IPS-20b (cell line): ENCODE data around the gene GJD4.

Source experiments
- H3K27ac ChIP-seq: one replicate; pipeline ENCODE4 v1.5.1; 2013; ENCODE audit warnings: low read length
- H3K27me3 ChIP-seq: 2 replicates; pipeline ENCODE4 v1.6.1; 2013; ENCODE audit warnings: mild to moderate bottlenecking, low read length, inconsistent platforms; ENCODE audit not compliant: insufficient read depth
- H3K36me3 ChIP-seq: 2 replicates; pipeline ENCODE4 v1.6.1; 2013; ENCODE audit warnings: low read depth, mild to moderate bottlenecking, inconsistent platforms, low read length, moderate library complexity; ENCODE audit not compliant: insufficient read depth
- H3K4me1 ChIP-seq: 2 replicates; pipeline ENCODE4 v1.6.1; 2013; ENCODE audit warnings: mild to moderate bottlenecking, control low read depth, inconsistent platforms, low read length, moderate library complexity; ENCODE audit not compliant: insufficient read depth
- H3K4me3 ChIP-seq: 2 replicates; pipeline ENCODE4 v1.5.1; 2013; ENCODE audit warnings: mild to moderate bottlenecking, low read length, inconsistent platforms
- H3K9ac ChIP-seq: 2 replicates; pipeline ENCODE4 v1.6.1; 2013; ENCODE audit warnings: low read depth, mild to moderate bottlenecking, inconsistent platforms, low read length, moderate library complexity
- H3K9me3 ChIP-seq: 2 replicates; pipeline ENCODE4 v1.6.1; 2013; ENCODE audit warnings: mild to moderate bottlenecking, low read depth, low read length, inconsistent platforms; ENCODE audit not compliant: insufficient read depth

GJD4 gene

DNA sequence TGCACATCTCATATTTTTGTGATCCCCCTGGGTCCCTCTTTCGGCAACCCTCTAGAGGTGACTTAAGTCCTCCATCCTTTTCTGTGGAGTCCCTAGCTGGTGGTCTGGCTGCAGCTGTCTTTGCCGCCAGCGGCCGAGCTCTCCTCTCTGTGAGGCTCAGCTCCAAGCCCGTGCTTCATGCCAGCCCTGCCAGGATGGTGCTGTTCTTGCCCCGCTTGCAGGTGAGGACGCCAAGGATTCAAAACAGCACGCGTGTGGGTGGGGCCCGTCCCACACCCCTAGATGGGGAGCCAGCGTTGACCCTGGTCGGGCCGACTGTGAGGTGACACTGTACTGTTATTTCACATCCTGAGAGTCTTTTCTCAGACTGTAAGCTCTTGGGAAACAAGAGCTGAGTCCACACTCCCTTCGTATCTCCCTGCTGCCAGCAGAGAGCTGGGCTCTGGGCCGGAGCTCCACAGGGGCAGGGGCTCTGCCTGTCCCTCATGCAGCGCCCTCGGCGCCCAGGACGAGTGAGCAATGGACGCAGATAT is 36.6 kb upstream of the GJD4 start:
- Histone ChIP-seq H3K9me3 (no peaks in the 10 kb centered on the region), H3K27me3 (no peaks in the 10 kb centered on the region), H3K4me1 (no peaks in the 10 kb centered on the region), H3K27ac (no peak overlapping the region), H3K4me3 (no peak overlapping the region), H3K36me3 (peaks cover 19% of the 10 kb centered on the region; the same call in 1 of the 2 replicates), H3K9ac (no peak overlapping the region)

DNA sequence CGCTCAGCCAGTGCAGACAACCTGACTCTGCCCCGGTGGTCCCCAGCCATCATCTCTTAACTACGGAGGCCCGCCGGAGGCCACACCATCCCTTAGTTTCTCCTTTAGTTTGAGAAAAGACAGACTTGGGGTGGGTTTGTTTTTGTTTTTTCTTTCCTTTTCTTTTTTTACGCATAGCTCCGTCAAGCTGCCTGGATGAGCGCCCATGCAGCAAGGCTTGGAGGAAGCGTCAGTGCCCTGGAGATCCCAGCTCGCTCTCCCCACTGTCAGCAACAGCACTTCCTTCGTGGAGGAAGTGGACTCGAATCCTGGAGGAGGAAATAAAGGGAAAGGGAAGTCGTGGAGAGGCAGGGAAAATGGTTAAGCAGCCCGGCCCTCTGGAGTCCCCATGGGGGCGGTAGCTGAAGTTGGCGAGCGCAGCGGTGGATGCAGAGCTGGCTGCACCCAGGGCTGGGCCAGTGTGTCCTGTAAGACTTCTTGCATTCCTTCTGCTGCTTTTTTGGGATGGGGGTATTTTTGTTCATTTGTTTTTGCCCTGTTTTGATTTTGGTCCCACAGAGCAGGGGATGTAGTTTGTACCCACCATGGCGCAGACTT is 35.9 kb upstream of the GJD4 start:
- H3K27me3 ChIP-seq = no peaks in the 10 kb centered on the region
- no peak overlapping the region for H3K4me3 ChIP-seq
- no peaks in the 10 kb centered on the region for H3K9me3 ChIP-seq
- peaks cover 19% of the 10 kb centered on the region; the same call in 1 of the 2 replicates for H3K36me3 ChIP-seq
- H3K27ac ChIP-seq = no peak overlapping the region
- H3K9ac ChIP-seq = no peak overlapping the region
- H3K4me1 ChIP-seq = peaks cover 2% of the 10 kb centered on the region; the same call in 1 of the 2 replicates

DNA sequence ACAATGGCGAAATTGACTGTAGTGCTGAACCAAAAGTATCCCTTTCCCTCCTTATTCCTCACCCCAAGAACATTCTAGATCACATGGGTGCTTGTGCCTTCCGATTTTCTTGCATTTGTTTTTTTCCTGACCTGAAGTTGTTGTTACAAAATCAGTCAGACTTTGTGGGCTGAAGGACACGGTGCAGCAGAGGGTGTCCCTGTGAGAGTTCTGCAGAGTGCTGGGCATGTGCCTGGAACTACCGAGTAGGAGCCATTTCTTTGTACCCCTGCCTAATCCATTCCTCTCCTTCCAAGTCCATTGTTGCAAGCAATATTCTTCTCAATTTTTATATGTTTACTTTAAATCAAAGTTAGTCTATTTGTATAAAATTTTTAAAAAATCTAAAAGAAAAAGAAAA is 35.3 kb upstream of the GJD4 start:
- H3K9ac ChIP-seq = no peak overlapping the region
- H3K27me3 ChIP-seq = no peaks in the 10 kb centered on the region
- H3K36me3 ChIP-seq = peaks cover 19% of the 10 kb centered on the region; the same call in 1 of the 2 replicates
- H3K9me3 ChIP-seq = no peaks in the 10 kb centered on the region
- no peak overlapping the region for H3K27ac ChIP-seq
- H3K4me1 ChIP-seq = peaks cover 5% of the 10 kb centered on the region; the same call in 1 of the 2 replicates
- H3K4me3 ChIP-seq = no peak overlapping the region

DNA sequence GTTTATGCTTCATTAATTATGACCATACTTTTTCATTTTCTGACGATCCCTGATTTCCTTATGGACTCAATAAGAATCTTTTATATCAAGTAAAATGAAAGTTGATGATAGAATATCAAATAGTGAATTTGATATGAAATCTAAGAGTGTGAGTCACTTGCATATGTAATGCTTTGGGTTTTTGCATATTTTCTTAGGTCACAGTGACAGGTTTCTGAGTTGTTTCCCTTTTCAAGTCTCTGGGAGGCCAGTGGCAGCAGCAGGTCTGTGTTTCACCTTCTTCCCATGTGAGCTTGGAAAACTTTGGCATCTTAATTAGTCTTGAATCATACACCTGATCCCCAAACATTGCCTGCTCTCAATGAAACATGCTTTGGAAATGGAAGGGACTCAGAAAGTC is 34.7 kb upstream of the GJD4 start:
- Histone ChIP-seq H3K4me3 (no peak overlapping the region), H3K4me1 (peaks cover 5% of the 10 kb centered on the region; the same call in 1 of the 2 replicates), H3K9me3 (no peaks in the 10 kb centered on the region), H3K9ac (no peak overlapping the region), H3K27me3 (no peaks in the 10 kb centered on the region), H3K36me3 (peaks cover 19% of the 10 kb centered on the region; the same call in 1 of the 2 replicates), H3K27ac (no peak overlapping the region)

DNA sequence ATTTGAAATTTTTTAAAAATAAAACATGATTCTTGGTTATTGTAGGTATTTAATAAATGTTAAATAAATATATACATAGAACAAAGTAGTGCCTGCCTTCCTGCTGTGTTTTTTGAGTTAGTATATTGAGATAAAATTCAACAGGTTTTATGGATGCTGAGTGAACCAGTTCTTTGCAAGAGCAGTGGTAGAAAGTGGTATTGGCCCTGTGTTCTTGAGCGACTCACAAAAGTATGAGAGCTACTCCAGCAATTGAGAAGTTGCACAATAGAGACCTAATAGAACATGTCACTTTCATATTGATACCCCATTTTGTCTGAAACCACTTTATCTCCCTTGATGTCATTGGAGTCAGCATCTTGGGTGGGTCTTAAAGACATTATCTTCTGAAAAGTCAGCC is 32.6 kb upstream of the GJD4 start:
- Histone ChIP-seq H3K4me1 (peaks cover 5% of the 10 kb centered on the region; the same call in 1 of the 2 replicates), H3K27ac (no peak overlapping the region), H3K27me3 (no peaks in the 10 kb centered on the region), H3K4me3 (no peak overlapping the region), H3K36me3 (peaks cover 11% of the 10 kb centered on the region; the same call in 1 of the 2 replicates), H3K9ac (no peak overlapping the region), H3K9me3 (no peaks in the 10 kb centered on the region)

DNA sequence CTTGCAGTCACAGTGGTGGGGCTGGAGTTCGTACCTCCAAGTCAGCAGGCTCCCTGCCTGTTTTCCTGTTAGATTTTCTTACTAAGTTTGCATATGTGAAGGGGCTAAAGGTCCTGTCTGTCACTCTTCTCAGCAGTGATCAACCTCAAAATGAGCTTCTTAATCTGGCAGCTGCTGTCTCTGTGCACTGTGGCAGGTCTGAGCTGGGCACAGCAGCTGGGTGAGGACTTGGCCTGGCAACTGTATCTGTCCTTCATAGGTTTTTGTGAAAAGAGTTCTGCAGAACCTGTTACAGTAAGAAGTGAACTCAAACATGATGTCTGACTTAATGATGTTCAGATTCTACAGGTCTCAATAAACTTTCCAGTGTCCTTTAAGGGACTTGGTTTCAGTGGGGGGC is 31.3 kb upstream of the GJD4 start:
- Histone ChIP-seq H3K4me3 (no peak overlapping the region), H3K27me3 (no peaks in the 10 kb centered on the region), H3K36me3 (peaks cover 11% of the 10 kb centered on the region; the same call in 1 of the 2 replicates), H3K9ac (no peak overlapping the region), H3K9me3 (no peaks in the 10 kb centered on the region), H3K27ac (no peak overlapping the region), H3K4me1 (peaks cover 5% of the 10 kb centered on the region; the same call in 1 of the 2 replicates)

DNA sequence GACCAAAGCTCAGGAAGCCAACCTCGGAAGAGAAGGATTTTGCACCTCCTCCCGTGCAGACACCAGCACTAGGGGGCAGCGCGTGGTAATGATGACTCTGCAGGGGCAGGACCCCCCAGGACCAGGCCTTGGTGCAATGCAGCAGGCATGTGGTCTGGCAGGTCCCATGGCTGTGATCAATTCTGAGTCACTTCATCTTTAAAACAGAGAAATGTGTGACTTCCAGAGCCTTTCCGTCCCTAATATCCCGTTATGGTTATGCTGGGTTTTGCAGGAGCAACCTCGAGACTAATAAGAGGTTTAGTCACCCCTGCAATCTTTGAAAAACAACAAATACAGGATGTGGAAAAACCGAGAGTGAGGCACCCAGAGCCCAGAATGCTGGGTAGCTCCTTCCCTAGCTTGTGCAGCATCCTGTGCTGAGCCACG is 30.2 kb upstream of the GJD4 start:
- Histone ChIP-seq H3K4me3 (no peak overlapping the region), H3K36me3 (no peaks in the 10 kb centered on the region; the same call in 1 of the 2 replicates), H3K9me3 (no peaks in the 10 kb centered on the region), H3K4me1 (peaks cover 5% of the 10 kb centered on the region; the same call in 1 of the 2 replicates), H3K27me3 (no peaks in the 10 kb centered on the region), H3K27ac (no peak overlapping the region), H3K9ac (no peak overlapping the region)

DNA sequence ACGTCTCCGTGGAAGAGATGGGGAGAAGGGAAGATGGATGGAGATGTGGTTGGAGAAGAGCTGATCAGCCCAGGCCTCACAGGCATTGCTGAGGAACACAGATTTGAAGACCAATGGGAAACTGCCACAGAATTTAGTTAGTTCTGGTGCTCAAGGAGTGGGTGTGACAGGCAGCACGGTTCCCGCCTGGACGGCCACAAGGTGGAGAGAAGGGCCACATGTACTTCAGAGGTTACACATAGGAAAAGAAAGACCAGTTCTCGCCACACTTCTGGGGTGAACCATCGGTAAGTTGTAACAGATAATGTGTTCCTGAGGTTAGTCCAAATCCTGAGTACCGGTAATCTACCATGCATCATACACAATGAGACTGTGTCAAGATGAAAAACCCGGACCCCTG is 29.5 kb upstream of the GJD4 start:
- H3K9ac ChIP-seq = no peak overlapping the region
- H3K36me3 ChIP-seq = no peaks in the 10 kb centered on the region
- H3K4me3 ChIP-seq = no peak overlapping the region
- no peaks in the 10 kb centered on the region for H3K27me3 ChIP-seq
- H3K4me1 ChIP-seq = peaks cover 5% of the 10 kb centered on the region; the same call in 1 of the 2 replicates
- H3K27ac ChIP-seq = no peak overlapping the region
- H3K9me3 ChIP-seq = no peaks in the 10 kb centered on the region

DNA sequence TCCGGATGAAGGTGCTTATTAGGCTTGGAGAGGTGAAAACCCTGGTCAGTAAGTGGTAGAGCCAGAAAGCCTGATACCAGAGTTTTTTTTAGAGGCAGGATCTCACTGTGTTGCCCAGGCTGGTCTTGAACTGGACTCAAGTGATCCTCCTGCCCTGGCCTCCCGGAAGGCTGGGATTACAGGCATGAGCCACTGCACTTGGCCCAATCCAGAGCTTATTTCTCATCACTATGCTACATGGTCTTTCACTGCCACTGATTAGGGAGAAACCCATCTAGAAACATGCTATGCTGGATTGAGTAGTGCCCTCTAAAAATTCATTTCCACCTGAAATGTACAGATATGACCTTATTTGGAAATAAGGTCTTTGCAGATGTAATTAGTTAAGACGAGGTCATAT is 28.4 kb upstream of the GJD4 start:
- H3K9me3 ChIP-seq = no peaks in the 10 kb centered on the region
- no peaks in the 10 kb centered on the region for H3K27me3 ChIP-seq
- no peak overlapping the region for H3K4me3 ChIP-seq
- peaks cover 5% of the 10 kb centered on the region; the same call in 1 of the 2 replicates for H3K4me1 ChIP-seq
- H3K9ac ChIP-seq = no peak overlapping the region
- no peak overlapping the region for H3K27ac ChIP-seq
- H3K36me3 ChIP-seq = no peaks in the 10 kb centered on the region

DNA sequence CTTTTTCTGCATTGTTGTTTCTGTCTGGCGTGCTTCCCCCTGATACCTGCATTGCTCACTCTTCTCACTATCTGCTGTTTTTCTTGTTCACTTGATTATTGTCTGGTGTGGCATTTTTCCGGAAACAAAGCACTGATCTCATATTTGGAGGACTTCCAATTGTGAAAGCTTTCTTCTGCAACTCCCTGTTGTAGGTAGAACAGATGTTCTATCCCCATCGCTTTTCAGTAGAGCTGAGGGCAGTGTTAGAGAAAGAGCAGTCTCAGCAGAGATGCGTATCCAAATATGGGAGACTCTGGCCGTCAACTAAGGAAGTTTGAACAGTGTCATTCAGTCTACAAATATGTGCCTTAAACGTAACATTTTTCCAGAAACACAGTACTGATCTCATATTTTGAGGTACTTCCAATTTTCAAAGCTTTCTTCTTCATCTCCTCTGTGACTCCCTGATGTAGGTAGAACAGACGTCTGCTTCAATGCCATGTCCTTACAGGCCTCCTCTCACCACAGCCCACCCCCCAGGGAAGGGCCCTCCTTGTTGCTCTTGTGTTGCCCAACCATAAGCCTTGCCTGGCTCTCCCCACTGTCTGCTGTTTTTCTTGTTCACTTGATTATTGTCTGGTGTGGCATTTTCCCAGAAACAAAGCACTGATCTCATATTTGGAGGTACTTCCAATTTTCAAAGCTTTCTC is 27.1 kb upstream of the GJD4 start:
- no peak overlapping the region for H3K9ac ChIP-seq
- H3K9me3 ChIP-seq = no peaks in the 10 kb centered on the region
- H3K4me3 ChIP-seq = no peak overlapping the region
- no peaks in the 10 kb centered on the region for H3K27me3 ChIP-seq
- H3K4me1 ChIP-seq = peaks cover 5% of the 10 kb centered on the region; the same call in 1 of the 2 replicates
- H3K36me3 ChIP-seq = no peaks in the 10 kb centered on the region
- no peak overlapping the region for H3K27ac ChIP-seq

DNA sequence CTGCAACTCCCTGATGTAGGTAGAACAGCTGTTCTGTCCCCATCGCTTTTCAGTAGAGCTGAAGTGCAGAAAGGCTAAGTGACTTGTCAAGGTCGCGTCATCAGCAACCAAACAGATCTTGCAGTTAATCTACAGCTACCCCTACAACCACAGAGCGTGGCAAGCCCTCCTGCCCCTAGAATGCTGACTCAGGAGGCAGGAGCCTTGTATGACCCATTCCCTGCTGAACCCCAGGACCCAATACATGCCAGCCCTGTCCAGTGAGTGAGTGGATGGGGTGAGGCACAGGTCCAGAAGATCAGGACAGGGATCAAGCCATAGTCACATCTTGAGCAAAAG is 26.6 kb upstream of the GJD4 start:
- H3K27me3 ChIP-seq = no peaks in the 10 kb centered on the region

DNA sequence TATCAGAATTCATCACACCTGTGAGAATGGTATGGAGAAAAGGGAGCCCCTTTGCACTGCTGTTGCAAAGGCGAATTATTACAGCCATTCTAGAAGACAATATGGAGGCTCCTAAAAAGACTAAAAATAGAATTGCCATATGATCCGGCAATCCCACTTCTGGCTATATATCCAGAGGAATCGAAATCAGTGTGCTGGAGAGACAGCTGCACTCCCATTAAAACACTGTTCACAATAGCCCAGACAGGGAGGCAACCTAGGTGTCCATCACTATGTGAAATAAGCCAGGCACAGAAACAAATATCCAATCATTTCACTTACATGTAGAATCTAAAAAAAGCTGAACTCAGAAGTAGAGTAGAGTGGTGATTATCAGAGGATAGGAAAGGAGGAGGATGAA is 26.0 kb upstream of the GJD4 start:
- H3K9ac ChIP-seq = no peak overlapping the region
- no peaks in the 10 kb centered on the region for H3K9me3 ChIP-seq
- no peaks in the 10 kb centered on the region for H3K36me3 ChIP-seq
- no peaks in the 10 kb centered on the region for H3K27me3 ChIP-seq
- H3K4me3 ChIP-seq = no peak overlapping the region
- H3K27ac ChIP-seq = no peak overlapping the region
- 0 out of 2 replicates have a peak, but pooled peaks cover 3% of the 10 kb centered on the region for H3K4me1 ChIP-seq

More for the DNA sequence above, 26.6 kb upstream of the GJD4 start:
- Histone ChIP-seq H3K4me1 (peaks cover 5% of the 10 kb centered on the region; the same call in 1 of the 2 replicates), H3K9ac (no peak overlapping the region), H3K27ac (no peak overlapping the region), H3K4me3 (no peak overlapping the region), H3K9me3 (no peaks in the 10 kb centered on the region), H3K36me3 (no peaks in the 10 kb centered on the region)
